GM21526 (cell line): ENCODE data around the gene CRACR2B.

ENCODE experiments used
- ATAC-seq: cut with Tn5 transposase; IDR thresholded peaks from one replicate; pipeline ENCODE4 v1.9.1; 2021; ENCODE audit warnings: moderate library complexity; ENCODE audit not compliant: unreplicated experiment, low FRiP score

The CRACR2B gene

GRCh38 chr11:825366-826226, 2.1 kb upstream of the CRACR2B start:
- no peak for ATAC-seq

GRCh38 chr11:826227-826621, 1.5 kb upstream of the CRACR2B start:
- ATAC-seq, result no peak

GRCh38 chr11:826836-827145, 928 bp upstream of the CRACR2B start:
- ATAC-seq, result no peak

- peak; percentile 35 for ATAC-seq
These were observed 398 bp upstream of the CRACR2B start for GRCh38 chr11:827146-827896.

- no peak for ATAC-seq
These were observed 922 bp downstream of the CRACR2B start for GRCh38 chr11:828506-829175.

DNA sequence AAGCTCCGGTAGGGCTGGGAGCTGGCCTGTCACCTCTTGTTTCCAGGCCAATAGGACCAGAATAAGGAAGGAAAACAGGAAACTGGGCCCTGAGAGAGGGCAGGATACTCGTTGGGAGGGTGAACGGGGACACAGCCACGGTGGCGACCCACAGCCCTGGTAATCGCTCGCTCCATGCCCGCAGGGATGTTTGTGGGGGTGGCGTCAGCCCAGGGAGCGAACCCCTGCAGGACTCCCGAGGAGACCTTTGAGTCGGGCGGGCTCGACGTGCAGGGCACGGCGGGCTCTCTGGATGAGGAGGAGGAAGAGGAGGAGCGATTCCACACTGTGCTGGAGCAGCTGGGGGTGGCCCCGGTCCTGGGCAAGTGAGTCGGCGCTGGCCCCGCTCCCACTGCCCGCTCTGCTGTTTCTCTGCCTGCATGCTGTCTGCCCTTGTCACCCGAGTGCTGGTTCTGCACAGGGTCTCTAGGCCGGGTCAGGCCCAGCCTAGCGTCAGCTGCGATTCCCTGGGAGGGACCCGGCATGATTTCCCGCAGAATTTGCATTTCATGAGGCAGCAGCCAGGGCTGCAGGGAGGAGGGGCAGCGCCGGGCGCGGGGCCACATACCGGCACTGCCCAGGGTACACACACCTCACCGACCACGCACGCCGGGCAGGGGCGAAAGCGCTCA, 1.6 kb downstream of the CRACR2B start:
- ATAC-seq, result no peak

DNA sequence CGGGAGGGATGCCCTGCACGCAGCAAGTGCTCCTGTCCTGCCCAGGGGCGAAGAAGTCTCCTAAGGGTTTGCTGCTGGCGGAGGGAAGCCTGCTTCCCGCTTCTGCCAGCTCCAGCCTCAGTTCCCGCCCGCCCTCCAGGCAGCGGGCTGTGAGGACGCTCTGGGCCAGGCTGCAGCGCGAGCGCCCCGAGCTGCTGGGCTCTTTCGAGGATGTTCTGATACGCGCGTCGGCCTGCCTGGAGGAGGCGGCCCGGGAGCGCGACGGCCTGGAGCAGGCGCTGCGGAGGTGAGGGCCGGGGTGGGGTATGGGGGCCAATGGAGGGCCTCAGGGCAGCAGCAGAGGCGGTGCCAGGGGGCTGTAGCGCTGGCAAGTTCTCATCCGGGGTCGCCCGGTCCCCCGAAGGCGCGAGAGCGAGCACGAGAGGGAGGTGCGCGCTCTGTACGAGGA, 2.2 kb downstream of the CRACR2B start:
- no peak for ATAC-seq

- ATAC-seq, result no peak
These were observed 2.8 kb downstream of the CRACR2B start for GRCh38 chr11:830295-831117.

GRCh38 chr11:831118-831864, 3.6 kb downstream of the CRACR2B start:
- ATAC-seq, result no peak

GRCh38 chr11:831961-832528, 4.3 kb downstream of the CRACR2B start:
- no peak for ATAC-seq

- no peak for ATAC-seq
These were observed 4.9 kb downstream of the CRACR2B start, which contains the start of gene CD151 for GRCh38 chr11:832529-833113. Gene CD151, plus strand, starts transcription at chr11:832952. Its CDS starts 3,118 bp downstream, at chr11:836070.

DNA sequence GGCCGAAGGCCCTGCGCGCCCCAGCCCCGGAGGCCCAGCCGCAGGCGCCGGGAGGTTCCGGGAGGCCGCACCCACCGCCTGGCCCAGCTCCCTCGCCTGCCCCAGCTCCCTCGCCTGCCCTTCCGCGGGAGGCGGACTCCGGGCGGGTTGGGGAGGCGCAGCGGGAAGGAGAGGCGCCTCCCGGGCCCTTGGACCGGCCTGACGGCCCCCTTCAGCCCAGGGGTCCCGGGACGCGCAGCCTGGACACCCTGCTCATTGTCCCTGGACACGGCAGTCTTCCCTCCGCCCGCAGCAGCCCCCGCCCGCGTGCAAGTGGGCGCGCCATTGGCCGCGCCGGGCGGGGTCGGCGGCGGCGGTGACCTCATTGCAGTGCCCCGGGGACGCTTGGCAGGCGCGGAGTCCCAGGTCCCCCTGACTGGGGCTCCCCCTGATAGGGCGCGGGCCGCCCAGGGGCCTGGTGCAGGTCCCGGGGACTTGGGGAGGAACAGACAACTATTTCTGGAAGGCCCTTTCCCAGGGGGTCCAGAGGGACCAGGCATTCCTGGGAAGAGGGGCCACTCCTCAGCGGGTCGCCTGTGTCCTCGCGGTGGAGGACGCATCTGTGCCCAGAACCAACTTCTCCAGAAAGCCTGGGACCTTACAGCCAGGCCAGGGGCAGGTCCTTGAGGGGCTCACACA, 5.5 kb downstream of the CRACR2B start:
- no peak for ATAC-seq

GRCh38 chr11:833849-834311, 6.2 kb downstream of the CRACR2B start:
- ATAC-seq, result no peak

DNA sequence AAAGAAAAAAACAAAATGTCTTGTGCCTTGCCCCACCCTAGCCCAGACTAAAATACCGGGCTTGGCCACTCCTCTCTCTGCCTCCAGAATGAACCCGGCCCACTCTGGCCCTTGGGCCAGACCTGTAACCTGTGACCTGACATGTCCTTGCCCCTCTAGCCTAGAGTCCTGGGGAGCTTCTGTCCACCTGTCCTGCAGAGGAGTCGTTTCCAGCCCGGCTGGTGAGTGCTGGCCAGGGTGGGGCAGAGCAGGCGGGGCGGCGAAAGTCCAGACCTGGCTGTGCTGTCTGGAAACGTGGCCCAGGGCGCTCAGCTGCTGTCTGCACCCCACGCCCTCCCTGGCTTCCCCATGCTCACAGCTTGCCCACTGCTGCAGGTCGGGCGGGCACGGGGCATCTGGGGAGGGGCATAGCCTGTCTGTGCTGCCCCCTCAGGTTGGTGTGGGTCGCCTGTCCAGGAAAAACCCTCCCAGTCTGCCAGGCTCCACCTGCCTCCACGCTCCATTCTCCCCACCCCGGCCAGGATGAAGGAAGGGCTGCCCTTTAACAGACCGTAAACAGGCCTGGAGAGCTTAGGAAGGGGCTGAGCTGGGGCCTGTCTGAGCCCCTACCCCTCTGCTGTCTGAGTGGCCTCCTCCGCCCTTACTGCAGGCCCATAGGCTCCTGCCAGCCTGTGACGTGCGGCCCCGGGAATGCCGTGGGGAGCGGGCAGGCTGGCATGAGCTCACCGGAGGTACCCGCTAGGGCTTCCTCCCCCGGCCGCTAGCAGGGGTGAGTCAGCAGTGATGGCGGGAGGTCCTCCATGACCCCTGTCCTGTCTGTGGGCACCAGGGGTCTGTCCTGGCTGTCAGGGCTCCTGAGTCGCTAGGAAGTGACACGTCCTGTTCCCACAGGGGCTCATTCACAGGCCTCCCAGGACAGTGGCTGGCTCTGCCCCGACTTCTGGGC, 6.9 kb downstream of the CRACR2B start:
- no peak for ATAC-seq

GRCh38 chr11:836274-836673, 8.6 kb downstream of the CRACR2B start:
- ATAC-seq, result no peak

GRCh38 chr11:836700-837099, 9.0 kb downstream of the CRACR2B start:
- no peak for ATAC-seq
